DOHH2 (cell line): ENCODE results near the gene RAB19.

Experiments
- EZH2phosphoT487 ChIP-seq: fragments of 200-600 bp; sonication (generic); IDR thresholded peaks from 2 replicates; pipeline ENCODE4 v1.6.1; 2017; ENCODE audit warnings: borderline replicate concordance, mild to moderate bottlenecking, antibody characterized with exemption, low read length, moderate library complexity, mixed read lengths
- TF ChIP-seq, protein P1 (sequence below): fragments of 200-600 bp; sonication (generic); IDR thresholded peaks from one replicate; pipeline ENCODE4 v1.5.1; 2014; ENCODE audit warnings: antibody characterized with exemption, mild to moderate bottlenecking, low read depth, low read length; ENCODE audit not compliant: poor library complexity, severe bottlenecking

DNA sequence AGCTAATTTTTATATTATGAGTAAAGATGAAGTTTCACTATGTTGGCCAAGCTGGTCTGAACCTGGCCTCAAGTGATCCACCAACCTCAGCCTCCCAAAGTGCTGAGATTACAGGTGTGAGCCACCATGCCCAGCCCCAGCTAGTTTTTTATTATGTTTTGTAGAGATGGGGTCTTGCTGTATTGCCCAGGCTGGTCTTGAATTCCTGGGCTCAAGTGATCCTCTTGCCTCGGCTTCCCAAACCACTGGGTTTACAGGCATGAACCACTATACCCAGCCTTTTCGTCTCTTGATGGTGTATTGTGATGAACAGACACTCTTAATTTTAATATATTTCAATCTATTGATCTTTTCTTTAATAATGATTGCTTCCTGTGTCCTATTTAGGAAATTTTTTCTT is 17.7 kb downstream of the RAB19 start:
- TF ChIP-seq, protein P1, sequence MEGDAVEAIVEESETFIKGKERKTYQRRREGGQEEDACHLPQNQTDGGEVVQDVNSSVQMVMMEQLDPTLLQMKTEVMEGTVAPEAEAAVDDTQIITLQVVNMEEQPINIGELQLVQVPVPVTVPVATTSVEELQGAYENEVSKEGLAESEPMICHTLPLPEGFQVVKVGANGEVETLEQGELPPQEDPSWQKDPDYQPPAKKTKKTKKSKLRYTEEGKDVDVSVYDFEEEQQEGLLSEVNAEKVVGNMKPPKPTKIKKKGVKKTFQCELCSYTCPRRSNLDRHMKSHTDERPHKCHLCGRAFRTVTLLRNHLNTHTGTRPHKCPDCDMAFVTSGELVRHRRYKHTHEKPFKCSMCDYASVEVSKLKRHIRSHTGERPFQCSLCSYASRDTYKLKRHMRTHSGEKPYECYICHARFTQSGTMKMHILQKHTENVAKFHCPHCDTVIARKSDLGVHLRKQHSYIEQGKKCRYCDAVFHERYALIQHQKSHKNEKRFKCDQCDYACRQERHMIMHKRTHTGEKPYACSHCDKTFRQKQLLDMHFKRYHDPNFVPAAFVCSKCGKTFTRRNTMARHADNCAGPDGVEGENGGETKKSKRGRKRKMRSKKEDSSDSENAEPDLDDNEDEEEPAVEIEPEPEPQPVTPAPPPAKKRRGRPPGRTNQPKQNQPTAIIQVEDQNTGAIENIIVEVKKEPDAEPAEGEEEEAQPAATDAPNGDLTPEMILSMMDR: no peak
- TF ChIP-seq EZH2phosphoT487: no peak
